ENCODE measurements around the gene LZTS2.

Gene LZTS2

DNA sequence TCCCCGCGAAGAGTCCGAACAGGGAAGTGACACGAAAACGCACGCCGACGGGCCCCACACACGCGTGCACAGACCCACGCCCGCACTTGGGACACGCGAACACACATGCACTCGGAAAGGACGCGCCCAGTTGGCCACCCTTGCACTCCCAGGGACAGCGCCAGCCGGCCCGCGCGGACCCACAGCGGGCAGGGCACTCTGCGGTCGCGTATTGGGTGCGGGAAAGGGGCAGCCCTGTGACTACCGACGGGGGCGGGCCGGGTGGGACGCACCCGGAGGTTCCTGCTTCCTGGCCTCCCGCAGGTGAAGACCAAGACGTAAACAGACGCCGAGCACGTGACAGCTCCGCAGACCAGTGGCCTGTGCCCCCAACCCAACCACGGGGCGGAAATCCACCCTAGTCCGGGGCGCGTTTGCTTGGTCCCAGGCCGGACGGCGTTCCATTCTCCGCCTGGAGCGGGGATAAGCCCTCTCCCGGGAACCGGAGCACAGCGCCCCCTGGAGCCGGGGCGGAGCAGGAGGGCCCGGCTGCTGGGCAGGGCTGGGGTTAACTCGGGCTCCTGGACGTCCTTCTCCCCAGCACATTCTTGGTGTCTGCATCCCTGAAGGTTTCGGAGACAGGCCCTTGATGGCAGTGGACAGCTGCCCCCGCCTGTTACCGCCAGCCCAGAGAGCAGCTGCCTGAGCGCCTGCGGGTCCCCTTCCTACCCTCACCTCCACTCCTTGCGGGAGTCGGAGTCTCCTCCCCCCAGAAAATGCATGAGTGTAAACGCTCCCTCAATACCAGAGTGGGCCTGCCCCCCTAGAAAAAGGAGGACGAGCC lies 2.0 kb upstream of the LZTS2 start:
- no peaks in the 10 kb centered on the region for H3K9me3 Mint-ChIP-seq
- H3K36me3 Mint-ChIP-seq (ENCODE audit: low read depth) = peaks cover 42% of the 10 kb centered on the region
- peak overlapping the region; percentile 71 for H3K27ac Mint-ChIP-seq
- H3K27me3 Mint-ChIP-seq = peaks cover 7% of the 10 kb centered on the region
- peak overlapping the region; percentile 91 for H3K4me3 Mint-ChIP-seq
- intact Hi-C loops (cut with micrococcal nuclease) = loop anchor here (5.0 kb wide), 1 partner anchor 35 kb away; the partner anchor contains the start of genes PDZD7 and SFXN3
- H3K4me1 Mint-ChIP-seq (ENCODE audit: low read depth) = peaks cover 47% of the 10 kb centered on the region

DNA sequence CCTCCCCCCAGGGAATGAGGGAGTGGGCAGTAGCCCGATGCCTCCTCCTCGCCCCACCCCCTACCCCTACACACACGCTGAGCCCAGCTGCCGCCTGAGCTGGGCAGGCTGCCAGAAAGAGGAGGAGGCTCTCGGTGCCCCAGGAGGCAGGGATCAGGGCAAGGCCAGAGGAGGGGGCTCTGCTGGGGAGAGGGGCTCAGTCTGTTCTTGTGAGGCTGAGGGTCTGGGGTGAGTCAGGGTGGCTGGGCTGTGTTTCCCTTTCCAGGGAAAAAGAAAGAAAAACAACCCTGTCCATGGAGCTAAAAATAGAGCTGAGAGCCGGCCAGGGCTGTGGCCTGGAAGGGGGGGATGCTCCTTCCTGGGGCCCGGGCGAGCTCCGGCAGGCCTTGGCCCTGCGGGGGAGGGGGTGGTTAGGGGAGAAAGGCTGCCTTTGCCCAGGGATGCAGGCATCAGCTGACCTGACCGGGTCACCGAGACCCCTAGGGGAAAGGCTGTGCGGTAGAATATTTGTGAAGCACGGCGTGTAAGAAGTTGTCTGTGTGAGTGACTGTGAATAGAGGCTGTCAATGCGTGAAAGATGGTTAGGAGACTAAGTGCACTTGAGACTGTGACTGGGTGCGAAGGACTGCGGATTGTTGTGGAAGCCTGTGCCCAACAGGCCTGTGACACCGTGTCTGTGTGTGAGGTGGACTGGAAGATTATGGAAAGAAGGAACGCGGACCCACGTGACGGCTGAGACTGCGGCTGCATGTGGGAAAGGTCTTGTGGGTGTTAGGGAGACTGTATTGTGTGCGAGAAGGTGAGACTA lies 1.2 kb upstream of the LZTS2 start:
- Mint-ChIP-seq H3K27me3 (peaks cover 7% of the 10 kb centered on the region), H3K4me1 (ENCODE audit: low read depth) (peaks cover 47% of the 10 kb centered on the region), H3K9me3 (no peaks in the 10 kb centered on the region), H3K4me3 (peak overlapping the region; percentile 91), H3K27ac (peak overlapping the region; percentile 71), H3K36me3 (ENCODE audit: low read depth) (peaks cover 42% of the 10 kb centered on the region)
- intact Hi-C loops (cut with micrococcal nuclease) = loop anchor here (5.0 kb wide), 1 partner anchor 34 kb away; the partner anchor contains the start of genes PDZD7 and SFXN3

DNA sequence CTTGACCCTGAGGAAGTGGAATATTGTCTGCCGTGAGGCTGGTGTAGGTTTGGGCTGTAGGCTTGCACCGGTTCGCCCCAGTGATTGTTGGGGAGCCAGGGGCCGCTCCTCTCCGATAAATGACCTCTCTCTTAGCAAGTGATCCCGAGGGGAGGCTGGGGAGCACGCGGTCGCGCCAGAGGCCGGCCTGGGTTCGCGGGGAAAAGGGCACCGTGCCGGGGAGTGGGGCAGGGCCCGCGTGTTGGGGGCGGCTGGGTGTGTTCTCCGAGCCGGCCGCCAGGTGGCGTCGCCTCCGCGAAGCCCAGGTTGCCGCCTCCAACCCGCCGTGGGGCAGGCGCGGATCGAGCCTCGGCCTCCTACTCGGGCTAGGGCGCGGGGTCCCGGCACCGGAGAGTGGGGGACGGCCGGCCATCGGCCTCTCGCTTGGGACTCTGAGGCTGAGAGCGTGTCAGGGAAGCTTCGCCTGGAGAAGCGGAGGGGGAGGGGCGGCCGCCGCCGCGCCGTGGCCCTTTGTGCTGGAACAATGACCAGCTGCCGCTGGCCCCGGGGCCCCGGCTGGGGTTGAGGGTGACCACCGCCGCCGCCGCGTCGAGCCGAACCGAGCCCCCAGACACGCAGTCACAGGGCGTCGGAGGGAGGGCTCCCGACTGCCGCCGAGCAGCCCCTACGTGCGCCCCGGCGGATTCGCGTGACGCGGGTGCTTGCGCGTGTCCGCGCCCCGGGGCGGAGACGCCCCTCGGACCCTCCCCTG lies 442 bp upstream of the LZTS2 start:
- intact Hi-C loops (cut with micrococcal nuclease) = loop anchor here (1.0 to 5.0 kb wide), 2 partner anchors 15 to 33 kb away; partner anchors contain the start of genes PDZD7 and SFXN3
- peak overlapping the region; percentile 91 for H3K4me3 Mint-ChIP-seq
- peaks cover 7% of the 10 kb centered on the region for H3K27me3 Mint-ChIP-seq
- H3K4me1 Mint-ChIP-seq (ENCODE audit: low read depth) = peaks cover 47% of the 10 kb centered on the region
- H3K9me3 Mint-ChIP-seq = no peaks in the 10 kb centered on the region
- peaks cover 44% of the 10 kb centered on the region for H3K36me3 Mint-ChIP-seq (ENCODE audit: low read depth)
- peak overlapping the region; percentile 71 for H3K27ac Mint-ChIP-seq

DNA sequence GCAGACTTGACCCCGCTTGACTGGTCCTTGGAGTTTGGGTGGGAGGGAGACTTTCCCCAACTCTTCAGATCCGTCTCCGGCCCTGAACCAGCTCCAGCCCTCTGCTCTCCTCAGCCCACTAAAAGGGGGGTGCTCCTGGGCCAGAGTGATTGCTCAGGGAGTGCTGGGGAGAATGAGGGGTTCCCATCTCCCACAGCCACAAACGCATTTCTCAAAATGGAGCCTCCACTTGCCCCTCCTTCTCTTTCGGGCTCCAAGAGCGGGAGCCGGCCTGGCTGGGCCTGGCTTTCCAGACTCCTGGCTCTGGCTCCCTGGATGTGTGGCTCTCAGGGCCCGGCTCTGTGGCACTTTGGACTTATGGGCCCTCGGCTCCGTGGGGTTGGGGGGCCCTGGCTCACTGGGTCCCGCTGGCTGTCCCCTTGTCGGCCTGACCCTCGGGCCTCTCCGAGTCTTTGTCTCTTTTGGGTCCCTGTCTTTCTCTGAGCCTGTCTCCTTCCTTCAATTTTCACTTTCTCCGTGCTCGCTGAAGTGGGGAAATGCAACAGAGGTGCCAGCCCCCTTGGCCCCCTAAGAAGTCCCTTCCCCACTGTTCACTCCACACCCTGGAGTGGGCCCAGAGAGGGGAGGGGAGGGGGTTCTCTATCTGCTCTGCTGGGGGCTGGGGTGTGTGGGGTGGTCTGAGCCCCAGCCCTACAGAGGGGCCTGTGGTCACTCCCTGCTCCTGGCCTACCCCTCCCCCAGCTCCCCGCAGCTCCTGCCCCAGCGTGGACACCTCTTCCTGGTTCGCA lies 713 bp downstream of the LZTS2 start:
- Mint-ChIP-seq H3K27ac (peak overlapping the region; percentile 71), H3K36me3 (ENCODE audit: low read depth) (peaks cover 51% of the 10 kb centered on the region), H3K27me3 (peaks cover 7% of the 10 kb centered on the region), H3K4me3 (peak overlapping the region; percentile 88), H3K4me1 (ENCODE audit: low read depth) (peaks cover 47% of the 10 kb centered on the region), H3K9me3 (no peaks in the 10 kb centered on the region)
- intact Hi-C loops (cut with micrococcal nuclease) = no loop called here

DNA sequence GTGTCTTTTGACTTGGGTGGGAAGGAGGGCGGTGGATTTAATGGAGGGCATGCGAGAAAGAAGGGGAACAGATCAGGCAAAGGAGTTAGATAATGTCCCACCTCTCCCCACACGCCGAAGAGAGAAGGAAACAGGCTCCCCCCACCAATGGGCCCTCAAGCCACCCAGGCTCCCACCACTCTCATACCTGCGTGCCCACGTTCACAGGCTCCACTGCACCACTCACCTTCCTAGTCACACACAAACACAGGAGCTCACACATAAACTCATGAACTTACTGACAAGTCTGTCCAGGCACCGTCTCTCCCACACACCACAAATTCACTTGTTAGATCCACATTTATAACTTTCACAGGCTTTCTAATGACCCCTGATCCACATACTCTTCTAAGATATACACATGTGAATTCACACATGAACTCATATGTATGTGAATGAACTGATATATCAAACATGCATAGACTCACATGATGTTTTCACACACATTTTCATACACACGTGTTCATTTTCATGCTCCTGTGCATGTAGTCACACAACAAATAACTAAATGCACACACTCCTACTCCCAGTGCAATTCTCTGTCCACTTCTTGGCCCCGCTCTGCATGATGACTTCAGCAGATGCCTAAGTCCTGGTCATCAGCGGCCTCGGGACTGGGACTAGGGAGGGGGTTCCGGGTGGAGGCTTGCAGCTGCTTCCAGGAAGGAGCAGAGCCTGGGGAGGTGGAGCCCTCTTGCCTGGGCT lies 1.5 kb downstream of the LZTS2 start:
- Mint-ChIP-seq H3K27me3 (peaks cover 7% of the 10 kb centered on the region), H3K4me1 (ENCODE audit: low read depth) (peaks cover 47% of the 10 kb centered on the region), H3K36me3 (ENCODE audit: low read depth) (peaks cover 58% of the 10 kb centered on the region), H3K9me3 (no peaks in the 10 kb centered on the region), H3K27ac (peak overlapping the region; percentile 71), H3K4me3 (peak overlapping the region; percentile 88)
- intact Hi-C loops (cut with micrococcal nuclease) = no loop called here

DNA sequence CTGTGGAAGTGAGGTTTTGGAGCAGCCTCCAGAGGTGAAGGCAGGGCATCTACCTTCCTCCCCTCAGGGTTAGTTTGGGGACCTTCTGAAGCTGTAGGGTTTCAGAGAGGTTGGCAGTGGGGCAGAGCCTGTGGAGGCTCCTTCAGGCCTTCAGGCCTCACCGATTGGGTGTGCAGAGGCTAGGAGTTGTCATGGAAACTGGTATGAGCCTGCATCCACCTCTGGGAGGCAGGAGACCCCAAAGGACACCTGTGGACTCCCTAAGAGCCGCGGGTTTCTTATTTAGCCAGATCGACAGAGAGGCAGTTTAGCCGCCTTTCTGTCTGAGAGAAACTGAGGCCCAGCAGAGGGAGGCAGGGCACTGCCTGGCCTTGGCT lies 2.0 kb downstream of the LZTS2 start:
- H3K9me3 Mint-ChIP-seq = no peaks in the 10 kb centered on the region
- H3K27ac Mint-ChIP-seq = peak overlapping the region; percentile 71
- H3K27me3 Mint-ChIP-seq = peaks cover 7% of the 10 kb centered on the region
- H3K4me1 Mint-ChIP-seq (ENCODE audit: low read depth) = peaks cover 41% of the 10 kb centered on the region
- no peak overlapping the region for H3K4me3 Mint-ChIP-seq
- H3K36me3 Mint-ChIP-seq (ENCODE audit: low read depth) = peaks cover 64% of the 10 kb centered on the region
- intact Hi-C loops (cut with micrococcal nuclease) = no loop called here

DNA sequence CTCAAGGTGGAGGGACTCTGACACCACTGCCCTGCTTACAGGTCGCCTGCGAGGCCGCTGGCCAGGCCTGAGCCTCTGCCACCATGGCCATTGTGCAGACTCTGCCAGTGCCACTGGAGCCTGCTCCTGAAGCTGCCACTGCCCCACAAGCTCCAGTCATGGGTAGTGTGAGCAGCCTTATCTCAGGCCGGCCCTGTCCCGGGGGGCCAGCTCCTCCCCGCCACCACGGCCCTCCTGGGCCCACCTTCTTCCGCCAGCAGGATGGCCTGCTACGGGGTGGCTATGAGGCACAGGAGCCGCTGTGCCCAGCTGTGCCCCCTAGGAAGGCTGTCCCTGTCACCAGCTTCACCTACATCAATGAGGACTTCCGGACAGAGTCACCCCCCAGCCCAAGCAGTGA lies 2.8 kb downstream of the LZTS2 start:
- Mint-ChIP-seq H3K4me1 (ENCODE audit: low read depth) (peaks cover 39% of the 10 kb centered on the region), H3K9me3 (no peaks in the 10 kb centered on the region)

DNA sequence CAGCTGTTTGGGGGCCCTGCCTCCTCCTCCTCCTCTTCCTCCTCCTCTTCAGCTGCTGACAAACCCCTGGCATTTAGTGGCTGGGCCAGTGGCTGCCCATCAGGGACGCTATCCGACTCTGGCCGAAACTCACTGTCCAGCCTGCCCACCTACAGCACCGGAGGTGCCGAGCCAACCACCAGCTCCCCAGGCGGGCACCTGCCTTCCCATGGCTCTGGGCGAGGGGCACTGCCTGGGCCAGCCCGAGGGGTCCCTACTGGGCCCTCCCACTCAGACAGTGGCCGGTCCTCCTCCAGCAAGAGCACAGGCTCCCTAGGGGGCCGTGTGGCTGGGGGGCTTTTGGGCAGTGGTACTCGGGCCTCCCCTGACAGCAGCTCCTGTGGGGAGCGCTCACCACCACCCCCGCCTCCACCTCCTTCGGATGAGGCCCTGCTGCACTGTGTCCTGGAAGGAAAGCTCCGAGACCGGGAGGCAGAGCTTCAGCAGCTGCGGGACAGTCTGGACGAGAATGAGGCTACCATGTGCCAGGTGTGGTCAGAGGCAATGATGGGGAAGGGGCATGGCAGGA lies 4.1 kb downstream of the LZTS2 start:
- no peaks in the 10 kb centered on the region for H3K9me3 Mint-ChIP-seq
- H3K4me3 Mint-ChIP-seq = no peak overlapping the region
- no peak overlapping the region for H3K27ac Mint-ChIP-seq
- H3K36me3 Mint-ChIP-seq (ENCODE audit: low read depth) = peaks cover 61% of the 10 kb centered on the region
- peaks cover 7% of the 10 kb centered on the region for H3K27me3 Mint-ChIP-seq
- peaks cover 28% of the 10 kb centered on the region for H3K4me1 Mint-ChIP-seq (ENCODE audit: low read depth)
- intact Hi-C loops (cut with micrococcal nuclease) = no loop called here

More for the DNA sequence above, 2.8 kb downstream of the LZTS2 start:
- Mint-ChIP-seq H3K4me3 (no peak overlapping the region), H3K27me3 (peaks cover 7% of the 10 kb centered on the region), H3K36me3 (ENCODE audit: low read depth) (peaks cover 66% of the 10 kb centered on the region), H3K27ac (no peak overlapping the region)
- intact Hi-C loops (cut with micrococcal nuclease) = no loop called here

DNA sequence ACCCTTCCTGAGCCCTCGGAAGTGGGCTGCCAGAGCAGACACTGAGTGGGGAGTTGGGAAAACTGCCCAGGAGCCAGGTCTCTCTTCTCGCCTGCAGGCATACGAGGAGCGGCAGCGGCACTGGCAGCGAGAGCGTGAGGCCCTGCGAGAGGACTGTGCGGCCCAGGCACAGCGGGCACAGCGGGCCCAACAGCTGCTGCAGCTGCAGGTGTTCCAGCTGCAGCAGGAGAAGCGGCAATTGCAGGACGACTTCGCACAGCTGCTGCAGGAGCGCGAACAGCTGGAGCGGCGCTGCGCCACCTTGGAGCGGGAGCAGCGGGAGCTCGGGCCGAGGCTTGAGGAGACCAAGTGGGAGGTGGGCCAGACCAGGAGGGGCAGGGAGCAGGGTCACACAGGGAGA lies 5.8 kb downstream of the LZTS2 start:
- H3K27ac Mint-ChIP-seq = no peak overlapping the region

DNA sequence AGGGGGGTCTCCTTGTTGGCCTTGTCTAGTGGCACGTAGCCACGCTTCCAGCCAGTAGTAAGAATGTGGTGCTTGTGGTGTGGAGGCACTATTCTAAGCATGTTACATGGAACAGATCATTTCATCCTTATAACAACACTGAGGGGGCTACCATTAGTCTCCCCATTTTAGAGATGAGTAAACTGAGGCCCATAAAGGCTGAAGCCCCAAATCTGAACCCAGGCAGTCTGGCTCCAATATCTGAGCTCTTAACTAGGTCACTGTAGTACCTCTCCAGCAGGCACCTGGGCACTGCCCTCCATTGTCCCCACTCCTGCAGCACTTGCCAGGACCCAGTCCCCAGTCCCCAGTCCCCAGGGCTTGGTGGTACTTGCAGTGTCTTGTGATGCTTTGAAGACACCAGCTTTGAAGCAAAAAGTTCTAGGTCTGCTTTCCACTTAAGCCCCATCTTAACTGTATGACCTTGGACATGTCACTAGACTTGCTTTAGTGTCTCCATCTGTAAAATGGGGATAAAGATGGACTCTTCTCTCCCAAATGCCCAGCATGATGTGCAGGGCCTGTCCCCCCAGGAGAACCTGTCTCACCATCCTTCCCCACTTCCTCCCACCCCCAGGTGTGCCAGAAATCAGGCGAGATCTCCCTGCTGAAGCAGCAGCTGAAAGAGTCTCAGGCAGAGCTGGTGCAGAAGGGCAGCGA lies 6.4 kb downstream of the LZTS2 start:
- Mint-ChIP-seq H3K4me3 (no peak overlapping the region), H3K36me3 (ENCODE audit: low read depth) (peaks cover 50% of the 10 kb centered on the region), H3K4me1 (ENCODE audit: low read depth) (peaks cover 12% of the 10 kb centered on the region), H3K27ac (no peak overlapping the region), H3K9me3 (no peaks in the 10 kb centered on the region), H3K27me3 (peaks cover 1% of the 10 kb centered on the region)
- intact Hi-C loops (cut with micrococcal nuclease) = no loop called here

More for the DNA sequence above, 5.8 kb downstream of the LZTS2 start:
- Mint-ChIP-seq H3K4me1 (ENCODE audit: low read depth) (peaks cover 19% of the 10 kb centered on the region), H3K27me3 (peaks cover 7% of the 10 kb centered on the region), H3K36me3 (ENCODE audit: low read depth) (peaks cover 57% of the 10 kb centered on the region), H3K4me3 (no peak overlapping the region), H3K9me3 (no peaks in the 10 kb centered on the region)
- intact Hi-C loops (cut with micrococcal nuclease) = no loop called here

DNA sequence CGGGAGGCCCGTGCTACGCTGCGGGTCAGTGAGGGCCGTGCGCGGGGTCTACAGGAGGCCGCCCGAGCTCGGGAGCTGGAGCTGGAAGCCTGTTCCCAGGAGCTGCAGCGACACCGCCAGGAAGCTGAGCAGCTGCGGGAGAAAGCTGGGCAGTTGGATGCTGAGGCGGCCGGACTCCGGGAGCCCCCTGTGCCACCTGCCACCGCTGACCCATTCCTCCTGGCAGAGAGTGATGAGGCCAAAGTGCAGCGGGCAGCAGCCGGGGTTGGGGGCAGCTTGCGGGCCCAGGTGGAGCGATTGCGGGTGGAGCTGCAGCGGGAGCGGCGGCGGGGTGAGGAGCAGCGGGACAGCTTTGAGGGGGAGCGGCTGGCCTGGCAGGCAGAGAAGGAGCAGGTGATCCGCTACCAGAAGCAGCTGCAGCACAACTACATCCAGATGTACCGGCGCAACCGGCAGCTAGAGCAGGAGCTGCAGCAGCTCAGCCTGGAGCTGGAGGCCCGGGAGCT lies 7.0 kb downstream of the LZTS2 start:
- no peaks in the 10 kb centered on the region for H3K27me3 Mint-ChIP-seq
- H3K27ac Mint-ChIP-seq = no peak overlapping the region
- peaks cover 47% of the 10 kb centered on the region for H3K36me3 Mint-ChIP-seq (ENCODE audit: low read depth)
- H3K4me1 Mint-ChIP-seq (ENCODE audit: low read depth) = peaks cover 6% of the 10 kb centered on the region
- no peak overlapping the region for H3K4me3 Mint-ChIP-seq
- H3K9me3 Mint-ChIP-seq = no peaks in the 10 kb centered on the region
- intact Hi-C loops (cut with micrococcal nuclease) = no loop called here
